LoVo (cell line): ENCODE measurements around the gene EIF3D.
A peak's percentile ranks its signal among the peaks of the same experiment; 100 is the strongest.

Source experiments
- DNase-seq: peaks from one replicate; pipeline ENCODE4 v3.0.0-alpha.2; 2016; ENCODE audit warnings: low spot score

The EIF3D gene

DNA sequence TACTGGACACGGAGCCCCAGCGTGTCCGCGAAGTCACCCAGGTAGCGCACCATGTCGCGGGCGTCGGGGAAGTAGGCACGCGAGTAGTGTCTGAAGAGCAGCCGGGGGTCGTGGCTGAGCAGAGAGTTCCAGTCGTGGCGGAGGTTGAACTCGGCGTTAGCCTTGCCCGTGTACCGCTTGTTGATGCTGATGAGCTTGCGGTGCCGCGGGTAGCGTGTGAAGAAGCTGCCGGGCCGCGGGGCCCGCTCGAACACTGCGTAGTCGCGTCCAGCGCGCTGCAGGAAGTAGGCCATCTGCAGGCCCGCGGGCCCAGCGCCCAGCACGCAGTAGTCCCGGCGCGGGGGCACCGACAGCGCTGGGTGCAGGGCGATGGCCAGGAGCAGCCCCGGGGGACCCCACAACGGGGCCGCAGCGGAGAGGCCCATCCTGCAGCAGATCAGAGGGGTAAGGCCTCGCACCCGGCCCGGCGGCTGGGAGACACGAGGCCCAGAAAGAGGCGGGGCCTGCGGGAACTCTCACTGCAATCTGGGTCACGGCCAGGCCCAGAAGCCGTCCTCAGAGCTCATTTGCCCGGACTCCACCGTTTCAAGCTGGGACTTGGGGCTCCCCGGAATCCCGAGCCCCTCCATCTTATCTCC is 22.8 kb downstream of the EIF3D start:
- DNase-seq: no peak

DNA sequence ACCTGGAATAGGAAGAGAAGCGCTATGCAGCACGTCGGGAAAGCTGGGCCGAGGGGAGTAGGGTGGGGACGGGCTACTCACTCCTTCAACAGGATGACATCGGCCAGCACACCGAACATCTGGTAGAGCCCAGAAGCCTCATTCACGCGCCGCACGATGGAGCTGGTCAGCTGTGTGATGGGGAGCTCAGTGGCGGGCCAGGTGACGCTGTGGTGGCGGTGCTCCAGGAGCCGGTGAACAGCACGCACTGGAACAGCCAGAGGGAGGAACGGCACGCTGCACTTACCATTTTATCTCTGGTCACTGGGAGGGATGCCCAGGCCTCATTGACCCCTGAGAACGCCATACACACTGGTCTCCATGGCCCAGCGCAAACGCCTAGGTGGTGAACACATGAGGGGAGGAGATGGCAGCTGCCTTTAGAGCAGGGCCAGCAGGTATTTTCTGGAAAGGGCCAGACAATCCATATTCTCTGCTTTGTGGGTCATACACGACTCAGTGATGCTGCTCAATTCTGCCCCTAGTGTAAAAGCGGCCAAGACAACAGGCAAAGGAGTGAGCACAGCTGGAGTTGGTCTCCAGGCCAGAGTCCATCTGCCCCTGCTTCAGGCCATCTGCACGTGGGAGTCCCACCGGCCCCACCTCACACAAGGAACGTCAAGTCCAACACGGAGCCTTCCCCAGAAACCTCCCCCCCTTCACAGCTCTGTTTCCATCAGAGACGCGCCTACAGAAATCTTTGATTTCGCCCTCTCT is 30.9 kb downstream of the EIF3D start:
- no peak for DNase-seq

DNA sequence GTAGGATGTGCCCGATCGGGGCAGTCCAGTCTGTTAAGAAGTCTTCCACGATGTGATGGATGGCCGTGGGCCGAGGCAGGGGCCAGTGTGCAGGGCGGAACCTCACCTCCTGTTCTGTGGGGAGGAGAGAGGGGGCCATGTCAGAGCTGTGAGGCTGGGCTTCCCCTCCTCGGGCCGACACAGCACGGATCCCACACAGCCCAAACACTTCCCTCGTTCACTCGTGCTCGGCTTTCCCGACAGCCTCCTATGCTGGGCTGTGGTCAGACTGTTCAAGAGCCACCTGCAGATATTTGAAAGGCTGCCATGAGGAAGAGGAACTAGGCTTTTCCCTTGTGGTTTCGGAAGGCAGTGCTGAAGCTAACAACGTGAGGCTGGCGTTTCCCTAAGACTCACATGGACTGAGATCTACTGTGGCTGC is 35.3 kb downstream of the EIF3D start:
- DNase-seq: no peak

DNA sequence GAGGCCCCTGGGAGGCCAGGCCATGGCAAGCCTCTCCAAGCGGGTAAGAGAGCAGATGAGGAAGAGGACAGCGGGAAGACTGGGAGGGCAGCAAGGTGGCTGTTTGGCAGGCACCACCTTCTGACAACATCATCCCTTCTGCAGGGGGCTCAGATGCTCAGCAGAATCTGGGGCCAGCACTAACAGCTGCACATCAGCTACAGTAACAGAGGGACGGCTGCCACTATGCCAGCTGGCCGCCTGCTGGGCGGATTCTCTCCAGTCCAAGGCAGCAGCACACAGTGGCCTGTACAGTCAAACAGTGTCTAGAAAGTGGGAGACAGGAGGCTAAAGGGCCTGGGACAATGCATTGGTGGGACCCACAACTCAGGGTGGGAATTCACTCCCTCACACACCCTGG is 36.9 kb downstream of the EIF3D start:
- no peak for DNase-seq

DNA sequence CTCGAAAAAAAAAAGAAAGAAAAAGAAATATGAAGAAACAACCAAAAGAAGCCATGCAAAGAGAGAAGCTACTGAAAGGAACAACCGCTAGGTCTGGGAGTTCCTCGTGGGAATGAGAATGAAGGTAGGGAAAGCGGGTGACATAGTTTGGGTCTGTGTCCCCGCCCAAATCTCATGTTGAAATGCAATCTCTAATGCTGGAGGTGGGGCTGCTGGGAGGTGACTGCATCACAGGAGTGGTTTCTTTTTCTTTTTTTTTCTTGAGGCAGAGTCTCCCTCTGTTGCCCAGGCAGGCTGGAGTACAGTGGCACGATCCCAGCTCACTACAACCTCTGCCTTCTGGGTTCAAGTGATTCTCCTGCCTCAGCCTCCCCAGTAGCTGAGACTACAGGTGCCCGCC is 37.8 kb downstream of the EIF3D start:
- no peak for DNase-seq

DNA sequence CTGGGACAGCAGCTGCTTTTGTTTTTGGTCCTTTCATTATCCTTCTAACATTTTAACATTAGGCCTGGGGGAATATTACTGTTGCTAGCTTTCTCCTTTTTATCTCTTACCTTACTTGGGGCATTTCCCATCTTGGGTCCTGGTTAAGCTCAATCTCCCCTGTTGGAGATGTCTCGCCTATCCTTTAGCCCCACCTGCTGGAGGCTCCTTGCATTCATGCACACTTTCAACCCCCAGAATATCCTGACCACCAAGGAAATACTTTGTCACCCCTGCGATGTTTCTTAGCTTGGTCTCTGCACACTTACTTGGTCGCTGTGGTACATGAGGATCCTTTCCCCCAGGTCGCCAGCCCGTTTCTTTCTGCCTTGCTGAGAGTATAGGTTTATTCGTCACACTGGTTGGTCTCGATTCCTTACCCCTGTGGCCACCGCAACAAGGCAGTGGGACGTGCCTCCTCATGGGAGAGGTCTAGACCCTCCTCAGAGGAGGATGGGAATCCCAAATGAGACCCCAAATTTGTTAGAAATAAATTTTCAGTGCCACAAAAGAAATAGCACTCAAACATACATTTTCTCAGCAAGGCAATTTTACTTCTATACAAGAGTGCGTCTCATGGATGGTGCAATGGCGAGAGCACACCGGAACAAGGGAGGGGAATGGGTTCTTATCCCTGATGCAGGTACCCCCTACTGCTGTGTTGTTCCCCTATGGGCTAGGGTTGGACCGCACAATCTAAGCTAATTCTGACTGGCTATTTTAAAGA is 42.2 kb downstream of the EIF3D start:
- DNase-seq: no peak

DNA sequence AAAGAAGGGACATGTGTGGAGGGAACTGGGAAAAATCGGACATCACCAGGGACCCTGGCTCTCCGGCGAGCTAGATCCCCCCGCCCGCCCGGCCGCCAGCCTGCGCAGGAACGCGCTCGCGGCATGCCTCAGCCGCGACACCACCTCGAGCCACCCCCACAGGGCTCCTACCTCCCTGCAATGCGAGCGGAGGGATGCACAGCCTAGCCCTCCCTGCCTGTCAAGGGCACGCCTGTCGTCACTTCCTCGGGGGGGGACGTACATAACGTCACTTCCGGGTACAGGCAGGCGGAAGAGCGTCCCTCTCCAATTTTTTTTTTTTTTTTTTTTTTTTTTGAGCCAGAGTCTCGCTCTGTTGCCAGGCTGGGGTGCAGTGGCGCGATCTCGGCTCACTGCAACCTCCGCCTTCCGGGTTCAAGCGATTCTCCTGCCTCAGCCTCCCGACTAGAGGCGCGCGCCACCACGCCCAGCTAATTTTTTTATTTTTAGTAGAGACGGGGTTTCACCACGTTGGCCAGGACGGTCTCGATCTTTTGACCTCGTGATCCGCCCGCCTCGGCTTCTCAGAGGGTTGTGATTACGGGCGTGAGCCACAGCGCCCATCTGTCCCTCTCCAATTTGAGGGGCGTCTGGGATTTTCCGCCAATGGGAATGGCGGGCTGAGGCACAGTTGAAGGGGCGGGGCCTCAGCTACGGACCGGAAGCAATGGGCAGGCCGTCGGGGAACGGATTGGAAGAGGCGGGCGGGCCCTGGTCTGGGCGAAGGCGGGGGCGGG is 47.4 kb downstream of the EIF3D start, which contains the start of gene TXN2:
Gene TXN2, minus strand, starts transcription at position 248 of the 776 bp plus-strand sequence. CDS start 803 bp downstream, outside the sequence.
- DNase-seq: peak; percentile 96

DNA sequence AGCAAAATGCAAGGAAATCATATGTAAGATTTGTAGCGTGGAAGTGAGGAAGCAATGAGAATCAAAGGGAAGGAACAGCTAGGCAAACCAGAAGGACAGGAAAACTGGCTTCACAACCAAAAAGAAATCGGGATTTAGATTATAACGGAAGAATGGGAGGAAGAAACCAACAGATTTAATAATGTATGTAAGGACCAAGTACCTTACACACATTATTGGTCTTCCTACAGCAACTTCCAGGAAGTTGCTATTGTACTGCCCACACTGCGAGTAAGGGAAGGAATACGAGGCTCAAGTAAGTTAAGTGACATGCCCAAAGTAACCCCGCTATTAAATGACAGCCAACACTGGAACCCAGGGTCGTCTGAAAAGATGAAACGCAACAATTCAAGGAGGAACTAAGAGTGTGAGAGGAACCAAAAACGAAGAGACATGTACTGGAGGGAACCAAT is 48.0 kb downstream of the EIF3D start:
- no peak for DNase-seq

DNA sequence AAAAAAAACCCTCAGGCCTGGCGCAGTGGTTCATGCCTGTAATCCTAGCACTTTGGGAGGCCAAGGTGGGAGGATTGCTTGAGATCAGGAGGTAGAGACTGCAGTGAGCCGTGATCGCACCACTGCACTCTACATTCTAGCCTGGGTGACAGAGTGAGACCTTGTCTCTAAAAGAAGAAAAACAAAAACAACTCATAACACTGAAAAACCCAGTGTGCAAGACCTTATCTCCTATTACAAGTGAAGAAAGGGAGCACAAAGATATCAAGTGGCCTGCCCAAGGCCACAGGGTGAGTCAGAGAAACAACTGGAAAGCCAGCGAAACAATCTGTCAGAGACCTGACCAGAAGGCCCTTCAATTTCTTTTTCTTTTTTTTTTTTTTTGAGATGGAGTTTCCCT is 50.0 kb downstream of the EIF3D start:
- DNase-seq: no peak

DNA sequence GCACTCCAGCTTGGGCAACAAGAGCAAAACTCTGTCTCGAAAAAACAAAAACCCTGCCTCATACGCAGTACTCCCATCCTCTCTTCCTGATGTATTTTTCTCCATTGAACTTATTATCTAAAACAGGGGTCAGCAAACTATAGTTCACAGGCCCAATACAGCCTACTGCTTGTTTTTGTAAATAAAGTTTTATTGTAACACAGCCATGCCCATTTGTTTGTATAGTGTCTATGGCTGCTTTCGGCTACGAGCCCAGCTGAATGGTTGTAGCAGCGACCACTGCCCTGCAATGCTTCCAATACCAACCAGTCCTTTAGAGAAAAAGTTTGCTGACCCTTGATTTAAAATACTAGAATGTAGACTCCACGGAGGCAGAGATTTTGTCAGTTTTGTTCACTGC is 53.6 kb downstream of the EIF3D start:
- DNase-seq: no peak

DNA sequence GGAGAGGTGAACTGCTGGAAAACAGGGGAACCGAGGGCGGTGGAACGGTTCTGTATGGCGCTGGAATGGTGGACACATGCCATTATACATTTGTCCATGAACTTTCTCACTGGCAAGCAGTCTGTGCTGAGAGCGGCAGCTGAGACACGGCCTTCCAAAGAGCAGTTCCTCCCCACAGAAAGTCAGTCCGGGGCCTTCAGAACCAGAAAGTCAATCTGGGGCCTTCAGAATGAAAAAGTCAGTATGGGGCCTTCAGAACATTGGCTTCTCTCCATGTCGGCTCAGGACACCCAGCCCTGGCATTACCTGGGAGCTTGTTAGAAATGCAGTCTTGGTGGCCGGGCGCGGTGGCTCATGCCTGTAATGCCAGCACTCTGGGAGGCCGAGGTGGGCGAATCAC is 56.3 kb downstream of the EIF3D start:
- no peak for DNase-seq

DNA sequence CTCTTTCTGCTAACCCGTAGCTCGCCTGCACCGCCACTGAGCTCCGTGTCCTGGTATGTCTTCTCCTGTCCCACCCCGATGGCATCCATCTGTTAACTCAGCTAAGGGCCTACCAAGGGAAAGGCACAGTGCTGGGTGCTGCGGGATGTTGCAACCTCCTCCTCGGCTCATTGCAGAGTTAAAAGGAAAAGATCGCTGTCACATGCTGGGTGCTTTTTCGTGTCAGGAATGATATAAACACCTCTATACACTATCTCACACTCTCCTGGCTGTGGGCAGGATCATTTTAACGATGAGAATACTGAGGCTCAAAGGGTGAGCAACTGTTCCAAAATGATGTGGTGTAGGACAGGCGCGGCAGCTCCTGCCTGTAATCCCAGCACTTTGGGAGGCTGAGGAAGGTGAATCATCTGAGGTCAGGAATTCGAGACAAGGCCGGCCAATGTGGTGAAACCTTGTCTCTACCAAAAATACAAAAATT is 57.6 kb downstream of the EIF3D start:
- DNase-seq: no peak

DNA sequence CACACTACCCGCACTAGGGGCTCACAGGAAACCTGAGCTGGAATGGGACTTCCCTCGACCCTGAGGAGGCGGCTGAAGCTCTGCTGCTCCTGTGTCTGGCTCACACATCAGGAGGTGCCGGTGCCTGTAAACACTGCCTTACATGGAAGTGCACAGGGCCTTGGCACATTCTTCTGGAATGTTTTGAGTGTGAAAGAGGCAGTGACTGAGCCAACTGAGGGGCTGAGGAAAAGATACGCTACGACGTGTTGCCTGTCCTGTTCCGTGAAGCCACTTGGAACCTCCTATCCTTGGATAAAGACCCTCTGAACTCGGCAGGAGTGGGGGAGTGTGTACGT is 58.0 kb downstream of the EIF3D start:
- no peak for DNase-seq

DNA sequence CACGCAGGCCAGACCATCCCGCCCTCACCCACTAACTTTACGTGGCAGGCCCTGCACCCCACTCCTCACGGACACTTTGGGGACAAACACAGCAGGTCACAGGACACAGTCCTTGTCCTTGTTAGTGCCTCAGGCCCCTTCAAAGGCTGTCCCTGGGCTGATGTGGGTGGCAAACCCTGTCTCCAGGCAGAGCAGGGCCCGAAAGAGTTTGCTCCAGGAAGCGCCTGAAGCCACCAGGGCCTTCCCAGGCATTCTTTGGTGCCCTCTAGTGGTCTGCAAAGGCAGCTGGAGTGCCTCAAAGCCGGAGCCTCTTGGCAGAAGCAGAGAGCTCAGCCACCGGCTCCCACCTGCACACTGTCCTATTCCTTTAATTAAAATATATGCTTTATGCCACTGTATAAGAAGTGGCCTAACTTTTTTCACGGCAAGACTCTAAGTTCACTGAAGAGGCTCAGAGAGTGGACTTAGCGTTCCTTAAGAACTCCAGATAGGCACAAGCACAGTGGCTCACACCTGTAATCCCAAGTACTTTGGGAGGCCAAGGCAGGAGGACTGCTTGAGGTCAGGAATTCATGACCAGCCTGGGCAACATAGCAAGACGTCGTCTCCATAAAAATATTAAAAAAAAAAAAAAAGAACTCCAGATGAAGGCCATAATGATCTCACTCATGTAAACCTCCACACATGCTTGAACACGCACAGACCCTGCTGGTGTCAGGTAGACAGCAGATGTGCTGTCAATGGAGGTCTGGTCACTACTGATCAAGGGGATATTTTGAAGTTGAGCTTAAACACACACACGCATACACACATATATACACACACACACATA is 58.6 kb downstream of the EIF3D start:
- DNase-seq: peak; percentile 82

DNA sequence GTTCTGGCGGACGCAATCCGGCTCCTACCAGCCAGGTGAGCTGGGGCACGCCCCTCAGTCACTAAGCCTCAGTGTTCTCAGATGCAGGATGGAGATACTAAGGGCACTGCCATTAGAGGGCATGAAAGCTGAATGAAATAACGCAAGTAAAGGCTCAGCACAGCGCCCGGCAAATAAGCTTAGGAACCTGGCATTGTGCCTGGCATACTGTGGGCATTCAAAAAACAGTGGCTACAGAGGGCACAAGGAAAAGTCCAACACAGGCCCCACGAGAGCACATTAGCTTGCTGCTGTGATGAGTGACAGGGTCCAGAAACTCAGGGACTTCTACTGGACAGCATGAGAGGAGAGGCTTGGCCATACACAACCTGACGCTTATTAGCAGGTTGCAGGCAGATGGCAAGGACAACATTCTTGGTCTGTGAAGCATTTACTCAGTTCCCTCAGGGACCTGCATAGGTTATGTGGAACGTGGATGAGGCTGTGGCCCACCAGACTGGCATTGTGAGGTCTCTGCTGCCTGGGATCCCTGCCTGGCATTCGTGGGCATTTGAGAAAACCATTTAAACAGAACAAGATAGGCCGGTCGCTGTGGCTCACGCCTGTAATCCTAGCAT is 59.8 kb downstream of the EIF3D start:
- DNase-seq: no peak

DNA sequence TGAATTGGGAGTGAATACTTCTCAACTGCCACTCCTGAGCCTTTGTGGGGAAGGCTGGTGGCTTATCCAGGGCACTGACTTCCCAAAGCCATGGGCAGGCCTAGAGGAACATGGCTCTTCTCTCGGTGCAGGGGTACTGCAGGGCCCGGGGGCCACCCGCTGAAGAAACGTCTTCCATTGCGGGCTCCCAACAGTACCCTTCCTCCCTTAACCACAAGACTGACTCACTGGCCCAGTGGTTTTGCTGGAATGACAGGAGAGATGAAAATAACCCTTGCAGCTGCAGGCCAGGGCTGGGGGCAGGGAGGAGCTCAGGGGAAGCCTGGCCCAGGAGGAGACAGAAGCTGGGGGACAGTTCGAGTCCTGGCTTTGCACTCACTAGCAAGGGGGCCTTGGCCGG is 61.0 kb downstream of the EIF3D start:
- no peak for DNase-seq

DNA sequence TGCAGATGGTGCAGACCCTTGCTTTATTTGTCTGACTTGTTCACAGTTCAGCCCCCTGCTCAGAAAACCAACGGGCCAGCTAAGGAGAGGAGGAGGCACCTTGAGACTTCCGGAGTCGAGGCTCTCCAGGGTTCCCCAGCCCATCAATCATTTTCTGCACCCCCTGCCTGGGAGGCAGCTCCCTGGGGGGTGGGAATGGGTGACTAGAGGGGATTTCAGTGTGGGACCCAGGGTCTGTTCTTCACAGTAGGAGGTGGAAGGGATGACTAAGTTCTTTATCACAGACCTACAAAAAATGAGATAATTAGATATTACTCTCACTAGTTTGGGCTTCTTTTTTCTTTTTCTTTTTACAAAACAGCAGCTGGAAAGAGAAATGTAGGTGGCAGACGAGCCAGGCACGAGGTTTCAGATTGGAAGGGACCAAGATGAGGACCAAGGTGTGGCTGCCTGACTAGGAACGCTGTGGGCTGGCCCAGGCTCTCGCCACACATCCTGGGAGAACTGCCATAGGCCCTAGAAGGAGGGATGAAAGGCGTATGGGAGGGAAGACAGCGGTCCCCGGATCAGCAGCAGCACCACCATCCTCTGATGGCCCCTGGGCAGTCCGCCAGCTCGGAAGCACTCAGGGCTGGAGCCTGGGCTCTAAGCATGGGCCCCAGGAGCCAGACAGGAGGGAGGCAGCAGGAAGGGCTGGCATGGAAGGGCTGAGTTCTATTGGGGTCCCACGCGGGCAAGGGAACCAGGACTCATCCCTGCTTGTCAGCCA is 61.7 kb downstream of the EIF3D start:
- DNase-seq: no peak

DNA sequence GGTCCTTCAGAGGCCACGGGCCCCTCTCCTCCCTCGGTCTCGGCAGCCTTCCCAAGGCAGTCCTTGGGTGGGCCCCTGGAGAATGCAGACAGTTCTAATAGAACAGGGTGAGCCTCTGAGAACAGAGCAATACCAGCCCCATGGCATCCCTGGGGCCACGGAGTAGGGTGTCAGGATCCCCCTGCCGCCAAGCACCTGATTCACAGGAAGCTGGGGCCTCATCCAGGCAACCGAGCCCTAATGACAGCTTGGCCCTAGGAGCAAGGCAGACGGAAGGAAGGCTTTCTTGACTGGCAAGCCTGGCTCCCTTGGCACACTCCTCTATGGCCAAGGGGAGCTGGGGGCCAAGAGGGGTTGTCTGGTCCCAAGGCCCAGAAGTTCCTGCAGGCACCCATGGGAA is 62.7 kb downstream of the EIF3D start:
- no peak for DNase-seq

DNA sequence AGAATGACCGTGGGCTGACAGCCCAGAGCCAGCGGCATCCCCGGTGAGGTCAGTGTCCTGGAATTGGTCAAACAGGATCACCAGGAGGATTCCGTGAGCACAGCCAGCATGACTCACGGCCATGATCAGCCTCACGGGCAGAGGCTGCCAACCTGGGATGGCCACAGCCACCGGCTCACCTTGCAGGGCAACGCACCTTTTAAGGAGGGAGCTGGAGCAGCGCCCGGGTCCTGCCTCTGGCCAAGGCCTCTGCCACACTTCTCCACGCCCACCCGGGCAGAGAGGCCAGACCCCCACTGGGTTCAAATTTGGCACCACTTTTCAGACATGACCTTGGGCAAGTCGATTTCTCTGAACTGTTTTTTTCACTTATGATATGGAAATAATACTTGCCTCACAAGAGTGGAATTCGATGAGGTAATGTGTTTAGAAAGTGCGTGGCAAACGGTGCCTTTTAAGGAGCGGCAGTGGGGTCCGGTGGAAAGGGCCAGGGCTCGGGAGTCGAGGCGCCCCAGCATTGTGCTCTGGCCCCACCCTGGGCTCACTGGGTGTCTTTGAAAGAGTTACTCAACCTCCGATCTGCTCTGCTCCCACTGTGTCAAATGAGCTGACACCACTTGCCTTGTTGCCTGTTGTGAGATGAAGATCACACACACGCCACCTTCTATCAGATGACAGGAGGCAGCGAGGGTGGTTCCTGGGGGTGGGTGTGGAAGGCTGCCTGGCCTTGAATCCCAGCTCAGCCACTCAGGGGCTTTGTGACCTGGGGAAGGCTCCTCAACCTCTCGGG is 63.5 kb downstream of the EIF3D start:
- peak; percentile 60 for DNase-seq
